Measurements from ENCODE around the gene PRELID2.

- TF ChIP-seq CTCF (IDR thresholded peaks at IDR 0.05) (no peak), POLR2A (IDR thresholded peaks at IDR 0.05) (no peak), POLR2AphosphoS5 (IDR thresholded peaks at IDR 0.05) (no peak)
These were observed 48.1 kb downstream of the PRELID2 start for GRCh38 chr5:145787001-145787400.

Measured in prostate gland (tissue), 2 donors.